GM19455 (cell line): ENCODE measurements around the gene PER1.

Experiments used
- ATAC-seq: cut with Tn5 transposase; IDR thresholded peaks from one replicate; pipeline ENCODE4 v1.9.1; 2021; ENCODE audit not compliant: unreplicated experiment

The PER1 gene

DNA sequence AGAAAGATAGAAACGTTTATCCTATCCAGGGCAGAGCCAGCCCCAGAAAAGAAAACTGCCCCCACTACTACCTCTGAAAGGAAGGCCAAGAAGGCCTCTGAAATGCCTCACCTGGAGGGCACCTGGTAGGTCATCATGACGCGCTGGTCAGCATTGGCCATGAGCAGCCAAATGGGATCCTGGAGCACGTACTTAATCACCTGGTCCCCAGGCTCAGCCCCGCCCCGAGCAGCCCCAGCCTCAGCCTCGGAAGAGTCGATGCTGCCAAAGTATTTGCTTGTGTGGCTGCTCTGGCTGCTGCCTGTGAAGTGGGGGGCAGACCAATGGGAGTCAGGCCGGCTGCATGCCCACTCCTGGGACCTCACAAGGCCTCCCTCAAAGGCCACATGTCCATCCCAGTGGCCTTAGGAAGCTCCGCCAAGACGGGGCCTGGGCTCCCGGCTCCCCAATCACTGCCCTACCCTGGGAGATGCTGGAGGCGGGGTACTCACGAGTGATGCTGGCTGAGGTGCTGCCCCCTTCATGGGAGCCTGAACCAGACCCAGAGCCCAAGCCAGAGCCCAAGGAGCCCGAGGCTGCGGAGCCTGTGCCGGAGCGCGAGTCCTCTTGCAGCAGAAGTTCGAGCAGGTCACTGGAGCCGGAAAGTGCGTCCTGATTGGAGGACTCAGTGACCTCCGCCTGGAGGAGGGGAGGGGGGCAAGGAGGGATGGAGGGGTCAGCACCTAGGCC lies 9.9 kb downstream of the PER1 start:
- no peak for ATAC-seq

GRCh38 chr17:8141741-8142140 lies 10.5 kb downstream of the PER1 start:
- no peak for ATAC-seq

GRCh38 chr17:8141045-8141444 lies 11.2 kb downstream of the PER1 start:
- no peak for ATAC-seq

- ATAC-seq = no peak
Observed at GRCh38 chr17:8140065-8141029, 11.9 kb downstream of the PER1 start.

- peak; percentile 85 for ATAC-seq
Observed at GRCh38 chr17:8138672-8139371, 13.4 kb downstream of the PER1 start.

DNA sequence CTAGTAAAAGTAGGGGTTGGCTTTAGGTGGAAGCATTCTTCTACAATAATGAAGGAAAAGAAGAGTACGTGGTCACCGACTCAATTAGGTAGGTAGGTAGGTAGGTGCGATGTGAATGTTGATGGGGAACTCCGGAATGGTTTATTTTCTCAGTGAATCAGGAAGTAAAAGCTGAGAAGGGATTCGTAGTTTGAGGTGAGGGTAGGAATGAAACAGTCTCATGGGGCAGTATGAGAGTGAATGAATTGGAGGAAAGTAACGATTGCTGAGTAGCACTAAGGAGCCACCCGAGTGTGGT lies 13.9 kb downstream of the PER1 start:
- peak; percentile 9 for ATAC-seq

DNA sequence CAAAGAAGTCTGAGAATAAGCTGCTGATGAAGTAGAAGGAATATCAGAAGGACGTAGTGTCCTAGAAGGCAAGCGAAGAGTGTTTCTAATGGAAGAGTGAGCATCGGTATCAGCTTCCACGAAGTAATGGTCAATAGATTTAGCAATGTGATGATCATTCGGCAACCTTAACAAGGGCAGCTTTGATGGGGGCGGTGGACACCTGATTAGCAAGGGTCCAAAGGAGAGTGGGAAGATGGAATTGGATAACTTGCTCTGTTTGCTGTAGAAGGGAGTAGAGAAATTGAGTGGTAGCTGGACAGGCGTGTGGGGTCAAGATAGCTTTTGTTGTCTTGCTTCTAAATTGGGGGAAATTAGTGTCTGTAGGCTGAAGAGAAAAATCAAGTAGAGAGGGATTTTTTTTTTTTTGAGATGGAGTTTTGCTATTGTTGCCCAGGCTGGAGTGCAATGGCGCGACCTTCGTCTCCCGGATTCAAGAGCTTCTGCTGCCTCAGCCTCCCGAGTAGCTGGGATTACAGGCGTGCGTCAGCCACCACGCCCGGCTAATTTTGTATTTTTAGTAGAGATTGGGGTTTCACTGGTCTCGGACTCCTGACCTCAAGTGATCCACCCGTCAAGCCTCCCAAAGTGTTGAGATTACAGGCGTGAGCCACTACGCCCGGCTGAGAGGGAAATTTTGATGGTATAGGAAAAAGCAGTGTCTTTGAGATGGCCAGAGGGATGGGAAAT lies 14.4 kb downstream of the PER1 start:
- ATAC-seq = no peak

GRCh38 chr17:8133941-8134340 lies 18.3 kb downstream of the PER1 start:
- ATAC-seq = no peak

DNA sequence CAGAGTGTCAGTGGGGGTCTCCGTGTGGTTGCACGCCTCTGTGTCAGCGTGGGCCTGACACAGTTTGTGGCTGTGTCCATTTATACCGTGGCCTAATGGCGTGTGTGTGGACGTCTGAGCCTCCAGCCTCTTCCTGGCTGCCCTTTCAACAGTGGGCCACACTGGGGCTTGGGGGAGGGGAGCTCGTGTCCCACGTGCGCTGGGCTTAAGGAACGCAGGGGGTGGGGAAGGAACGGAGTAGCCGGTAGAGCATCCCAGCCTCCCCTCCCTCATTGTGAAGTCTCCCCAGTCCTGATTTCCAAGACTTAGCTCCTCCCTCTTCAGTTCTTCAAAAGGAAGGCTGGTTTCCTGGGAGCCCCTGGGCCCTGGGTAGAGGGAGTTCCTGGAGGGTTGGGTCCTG lies 18.8 kb downstream of the PER1 start:
- no peak for ATAC-seq

- no peak for ATAC-seq
Observed at GRCh38 chr17:8131844-8132441, 20.3 kb downstream of the PER1 start.

DNA sequence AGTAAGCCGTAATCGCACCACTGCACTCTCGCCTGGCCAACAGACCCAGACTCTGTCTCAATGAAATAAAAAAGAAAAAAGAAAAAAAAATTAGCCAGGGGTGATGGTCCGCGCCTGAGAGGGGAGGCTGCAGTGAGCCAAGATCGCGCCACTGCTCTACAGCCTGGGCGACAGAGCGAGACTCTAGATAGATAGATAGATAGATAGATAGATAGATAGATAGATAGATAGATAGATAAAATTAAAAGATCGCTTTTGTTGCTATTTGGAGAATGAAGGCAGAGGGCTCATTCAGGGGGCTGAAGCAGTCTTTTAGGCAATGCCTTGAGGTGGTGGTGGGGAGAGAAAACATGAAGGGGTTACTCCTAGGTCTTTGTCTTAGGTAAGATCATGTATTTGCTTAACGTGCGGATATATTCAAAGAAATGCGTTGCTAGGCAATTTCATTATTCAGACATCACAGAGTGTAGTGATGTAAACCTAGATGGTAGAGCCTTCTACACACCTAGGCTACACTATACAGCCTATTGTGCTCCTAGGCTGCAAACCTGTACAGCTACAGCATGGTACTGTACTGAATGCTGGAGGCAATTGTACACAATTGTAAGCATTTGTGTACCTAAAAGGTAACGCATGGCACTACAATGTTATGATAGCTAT lies 23.9 kb downstream of the PER1 start:
- ATAC-seq = no peak

GRCh38 chr17:8126491-8127066 lies 25.6 kb downstream of the PER1 start:
- no peak for ATAC-seq

GRCh38 chr17:8125947-8126490 lies 26.2 kb downstream of the PER1 start:
- ATAC-seq = no peak

- ATAC-seq = no peak
Observed at GRCh38 chr17:8125154-8125946, 26.9 kb downstream of the PER1 start.

DNA sequence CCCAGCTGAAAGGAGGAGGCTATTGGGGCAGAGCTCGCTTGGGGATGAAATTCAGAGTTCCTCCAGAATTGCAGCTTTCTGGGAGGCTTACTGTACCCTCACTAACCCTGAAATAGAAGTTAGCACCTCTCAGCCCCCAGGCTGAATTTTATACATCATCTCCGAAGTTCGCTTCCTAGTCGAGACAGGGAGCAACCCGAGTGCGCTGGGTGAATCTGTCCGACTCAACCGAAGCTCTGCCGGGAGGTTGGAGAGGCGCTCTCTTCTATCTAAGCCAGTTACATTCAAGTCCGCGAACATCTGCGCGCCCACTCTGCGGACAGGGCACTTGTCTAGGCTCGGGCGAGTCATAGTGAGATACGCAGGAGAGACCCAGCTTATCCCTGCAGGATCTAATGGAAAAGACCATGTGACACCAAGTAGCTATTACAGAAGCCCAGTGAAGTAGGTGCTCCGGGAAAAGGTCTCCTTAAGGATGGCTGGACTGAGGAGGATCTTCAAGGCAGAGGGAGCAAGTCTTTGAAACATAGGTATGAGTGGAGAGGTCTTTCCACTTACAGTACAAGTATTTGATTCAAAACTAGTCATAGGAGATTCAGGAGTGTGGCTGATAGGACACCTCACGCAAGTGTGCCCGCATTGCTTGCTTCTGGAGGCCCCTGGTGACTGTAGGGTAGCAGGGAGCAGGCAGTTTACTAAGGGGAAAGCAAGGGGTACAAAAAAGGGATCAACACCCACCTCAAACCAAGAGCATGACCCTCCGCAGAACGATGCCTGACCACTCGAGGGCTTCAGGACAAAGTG lies 27.7 kb downstream of the PER1 start:
- ATAC-seq = no peak

DNA sequence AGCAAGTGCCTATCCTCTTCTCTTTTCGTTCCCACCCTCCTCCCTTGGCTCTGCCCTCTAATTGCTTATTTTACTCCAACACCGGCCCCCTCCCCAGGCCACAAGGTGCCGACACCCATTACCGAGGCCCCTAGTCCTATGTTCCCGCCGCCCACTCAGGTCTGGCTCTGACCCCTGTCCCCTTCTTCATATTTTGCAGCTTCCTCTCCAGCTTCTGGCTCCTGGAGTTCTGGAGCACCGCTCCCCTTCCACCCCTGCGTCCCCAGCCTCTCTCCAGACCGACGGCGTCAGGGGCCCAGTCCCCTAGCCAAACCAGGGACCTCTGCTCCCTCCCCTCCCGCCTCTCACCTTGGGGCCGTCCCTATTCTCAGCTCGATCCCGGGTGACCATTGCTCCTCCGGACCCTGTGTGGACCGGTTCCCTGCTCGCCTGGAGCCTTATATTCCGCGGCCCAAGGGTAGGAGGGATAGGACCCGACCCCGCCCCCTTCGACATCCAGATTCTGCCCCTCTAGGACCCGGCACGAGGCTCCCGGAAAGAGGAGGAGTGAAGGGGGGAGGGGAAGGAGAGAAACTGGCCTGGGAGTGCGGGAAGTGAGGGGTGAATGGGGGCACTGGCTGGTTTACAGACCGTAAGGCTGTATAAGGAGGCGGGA lies 28.4 kb downstream of the PER1 start, which contains the start of gene HES7:
TSS of gene HES7 (minus strand) at position 412 of the 655 bp plus-strand sequence. CDS start at position 390, 22 bp downstream.
- ATAC-seq = no peak
